Neural progenitor cell (in vitro differentiated cells): ENCODE data around the gene FBLN2. TPM values are rescaled to one million over a fixed set of nuclear protein-coding genes. Genes with fewer than 3 reads are reported as not detected.
A peak's percentile ranks its signal among the peaks of the same experiment; 100 is the strongest.

ENCODE experiments used
- DNase-seq: peaks from one replicate; pipeline ENCODE4 v3.0.0-alpha.2; 2016; ENCODE audit warnings: low spot score
- H2AFZ ChIP-seq: fragments of 200-600 bp; sonication (generic); replicated peaks from 2 replicates; pipeline ENCODE4 v1.6.1; 2016; ENCODE audit warnings: antibody characterized with exemption
- H3F3A ChIP-seq: fragments of 200-600 bp; sonication (generic); 2 replicates; pipeline ENCODE4 v1.6.1; 2016; ENCODE audit warnings: antibody characterized with exemption, low read depth
- H3K27ac ChIP-seq: fragments of 200-600 bp; sonication (generic); 2 replicates; pipeline ENCODE4 v1.5.1; 2016; ENCODE audit warnings: mild to moderate bottlenecking
- H3K27me3 ChIP-seq: fragments of 200-600 bp; sonication (generic); 2 replicates; pipeline ENCODE4 v1.6.1; 2016; ENCODE audit warnings: mild to moderate bottlenecking, moderate library complexity
- H3K36me3 ChIP-seq: fragments of 200-600 bp; sonication (generic); 2 replicates; pipeline ENCODE4 v1.5.1; 2016
- H3K4me1 ChIP-seq: fragments of 200-600 bp; sonication (generic); 2 replicates; pipeline ENCODE4 v1.6.1; 2016; ENCODE audit warnings: mixed run types
- H3K4me2 ChIP-seq: fragments of 200-600 bp; sonication (generic); 2 replicates; pipeline ENCODE4 v1.6.1; 2016
- H3K4me3 ChIP-seq: fragments of 200-600 bp; sonication (generic); 2 replicates; pipeline ENCODE4 v1.5.1; 2016
- H3K79me2 ChIP-seq: fragments of 200-600 bp; sonication (generic); 2 replicates; pipeline ENCODE4 v1.6.1; 2016; ENCODE audit warnings: low read depth
- H3K9ac ChIP-seq: fragments of 200-600 bp; sonication (generic); 2 replicates; pipeline ENCODE4 v1.6.1; 2016
- H3K9me3 ChIP-seq: fragments of 200-600 bp; sonication (generic); 2 replicates; pipeline ENCODE4 v1.5.1; 2016; ENCODE audit warnings: low read depth
- H4K20me1 ChIP-seq: fragments of 200-600 bp; sonication (generic); 2 replicates; pipeline ENCODE4 v1.6.1; 2016; ENCODE audit warnings: low read depth
- H3K27ac Mint-ChIP-seq: 3 replicates; pipeline ENCODE4 v1.8.0; 2021; ENCODE audit warnings: mixed read lengths
- H3K27me3 Mint-ChIP-seq: 2 replicates; pipeline ENCODE4 v1.8.0; 2022; ENCODE audit warnings: low read depth, mild to moderate bottlenecking, inconsistent platforms, moderate library complexity, mixed read lengths; ENCODE audit not compliant: insufficient read depth
- H3K36me3 Mint-ChIP-seq: 3 replicates; pipeline ENCODE4 v1.8.0; 2021; ENCODE audit warnings: mixed read lengths
- H3K4me1 Mint-ChIP-seq: 3 replicates; pipeline ENCODE4 v1.8.0; 2021; ENCODE audit warnings: mixed read lengths
- H3K4me3 Mint-ChIP-seq: 3 replicates; pipeline ENCODE4 v1.8.0; 2021; ENCODE audit warnings: mild to moderate bottlenecking, moderate library complexity, mixed read lengths
- H3K9me3 Mint-ChIP-seq: 3 replicates; pipeline ENCODE4 v1.8.0; 2020; ENCODE audit warnings: mixed read lengths
- EZH2 ChIP-seq: fragments of 200-600 bp; sonication (generic); IDR thresholded peaks from 2 replicates; pipeline ENCODE4 v1.6.1; 2017; ENCODE audit warnings: antibody characterized with exemption, mild to moderate bottlenecking, moderate library complexity
- EZH2phosphoT487 ChIP-seq: fragments of 200-600 bp; sonication (generic); IDR thresholded peaks from 2 replicates; pipeline ENCODE4 v1.6.1; 2017; ENCODE audit warnings: antibody characterized with exemption
- total RNA-seq: library from RNA; depleted of rRNA; stranded (reverse); fragments of >200 nt; gene quantifications from 2 replicates; pipeline ENCODE4 v1.2.3, GENCODE V29; 2015; ENCODE audit warnings: low replicate concordance
- TF ChIP-seq, protein P1 (sequence below): fragments of 200-600 bp; sonication (generic); IDR thresholded peaks from 2 replicates; pipeline ENCODE4 v1.5.1; 2017; ENCODE audit warnings: antibody characterized with exemption, mild to moderate bottlenecking

FBLN2 gene
- total RNA-seq, 1 donor from 2014 or later = 15.9 TPM

DNA sequence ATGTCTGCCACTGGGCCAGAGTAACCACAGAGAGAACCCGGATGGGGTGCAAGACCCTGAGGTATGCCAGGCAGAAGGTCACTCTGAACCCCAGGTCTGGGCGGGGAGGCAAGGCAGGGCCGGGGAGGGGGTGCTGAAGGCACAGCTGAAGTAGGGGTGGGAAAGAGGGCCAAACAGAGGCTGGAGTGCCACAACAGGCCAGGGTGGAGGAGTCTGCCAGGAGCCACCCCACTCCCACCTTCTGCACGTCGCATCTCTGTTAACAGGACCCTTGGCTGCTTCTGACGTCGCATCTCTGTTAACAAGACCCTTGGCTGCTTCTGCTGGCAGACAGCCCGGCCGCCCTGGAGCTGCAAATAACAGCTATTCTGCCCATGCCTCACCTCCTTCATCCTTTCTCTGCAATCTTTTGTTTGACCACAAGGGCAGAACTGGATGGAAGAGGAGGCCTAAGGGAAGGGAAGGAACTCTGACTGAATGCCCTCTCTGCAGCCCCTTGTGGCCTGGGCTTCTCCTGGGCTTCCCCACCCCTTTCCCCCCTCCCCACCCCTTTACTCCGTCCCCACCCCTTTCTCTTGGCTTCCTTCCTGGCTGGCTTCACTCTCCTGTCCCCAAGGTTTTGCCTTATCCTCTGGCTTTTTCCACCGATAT lies 20.6 kb upstream of the FBLN2 start:
- H2AFZ ChIP-seq = peak overlapping the region; percentile 52
- H3K9ac ChIP-seq = no peak overlapping the region
- Mint-ChIP-seq H3K27me3 (peaks cover 10% of the 10 kb centered on the region), H3K27ac (peak overlapping the region; percentile 82), H3K4me3 (no peak overlapping the region), H3K36me3 (no peaks in the 10 kb centered on the region), H3K4me1 (peaks cover 37% of the 10 kb centered on the region), H3K9me3 (no peaks in the 10 kb centered on the region)
- no peak overlapping the region for H3K4me3 ChIP-seq
- H3K4me1 ChIP-seq = peaks cover 29% of the 10 kb centered on the region
- H4K20me1 ChIP-seq = no peaks in the 10 kb centered on the region
- H3K79me2 ChIP-seq = no peaks in the 10 kb centered on the region
- no peak overlapping the region for H3K4me2 ChIP-seq
- no peak overlapping the region for H3K27ac ChIP-seq
- H3K9me3 ChIP-seq = no peaks in the 10 kb centered on the region
- TF ChIP-seq EZH2 = no peak
- TF ChIP-seq, protein P1, sequence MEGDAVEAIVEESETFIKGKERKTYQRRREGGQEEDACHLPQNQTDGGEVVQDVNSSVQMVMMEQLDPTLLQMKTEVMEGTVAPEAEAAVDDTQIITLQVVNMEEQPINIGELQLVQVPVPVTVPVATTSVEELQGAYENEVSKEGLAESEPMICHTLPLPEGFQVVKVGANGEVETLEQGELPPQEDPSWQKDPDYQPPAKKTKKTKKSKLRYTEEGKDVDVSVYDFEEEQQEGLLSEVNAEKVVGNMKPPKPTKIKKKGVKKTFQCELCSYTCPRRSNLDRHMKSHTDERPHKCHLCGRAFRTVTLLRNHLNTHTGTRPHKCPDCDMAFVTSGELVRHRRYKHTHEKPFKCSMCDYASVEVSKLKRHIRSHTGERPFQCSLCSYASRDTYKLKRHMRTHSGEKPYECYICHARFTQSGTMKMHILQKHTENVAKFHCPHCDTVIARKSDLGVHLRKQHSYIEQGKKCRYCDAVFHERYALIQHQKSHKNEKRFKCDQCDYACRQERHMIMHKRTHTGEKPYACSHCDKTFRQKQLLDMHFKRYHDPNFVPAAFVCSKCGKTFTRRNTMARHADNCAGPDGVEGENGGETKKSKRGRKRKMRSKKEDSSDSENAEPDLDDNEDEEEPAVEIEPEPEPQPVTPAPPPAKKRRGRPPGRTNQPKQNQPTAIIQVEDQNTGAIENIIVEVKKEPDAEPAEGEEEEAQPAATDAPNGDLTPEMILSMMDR = peak; percentile 54
- peak; percentile 83 for DNase-seq
- no peaks in the 10 kb centered on the region for H3K36me3 ChIP-seq
- peaks cover 5% of the 10 kb centered on the region for H3F3A ChIP-seq
- no peaks in the 10 kb centered on the region for H3K27me3 ChIP-seq

DNA sequence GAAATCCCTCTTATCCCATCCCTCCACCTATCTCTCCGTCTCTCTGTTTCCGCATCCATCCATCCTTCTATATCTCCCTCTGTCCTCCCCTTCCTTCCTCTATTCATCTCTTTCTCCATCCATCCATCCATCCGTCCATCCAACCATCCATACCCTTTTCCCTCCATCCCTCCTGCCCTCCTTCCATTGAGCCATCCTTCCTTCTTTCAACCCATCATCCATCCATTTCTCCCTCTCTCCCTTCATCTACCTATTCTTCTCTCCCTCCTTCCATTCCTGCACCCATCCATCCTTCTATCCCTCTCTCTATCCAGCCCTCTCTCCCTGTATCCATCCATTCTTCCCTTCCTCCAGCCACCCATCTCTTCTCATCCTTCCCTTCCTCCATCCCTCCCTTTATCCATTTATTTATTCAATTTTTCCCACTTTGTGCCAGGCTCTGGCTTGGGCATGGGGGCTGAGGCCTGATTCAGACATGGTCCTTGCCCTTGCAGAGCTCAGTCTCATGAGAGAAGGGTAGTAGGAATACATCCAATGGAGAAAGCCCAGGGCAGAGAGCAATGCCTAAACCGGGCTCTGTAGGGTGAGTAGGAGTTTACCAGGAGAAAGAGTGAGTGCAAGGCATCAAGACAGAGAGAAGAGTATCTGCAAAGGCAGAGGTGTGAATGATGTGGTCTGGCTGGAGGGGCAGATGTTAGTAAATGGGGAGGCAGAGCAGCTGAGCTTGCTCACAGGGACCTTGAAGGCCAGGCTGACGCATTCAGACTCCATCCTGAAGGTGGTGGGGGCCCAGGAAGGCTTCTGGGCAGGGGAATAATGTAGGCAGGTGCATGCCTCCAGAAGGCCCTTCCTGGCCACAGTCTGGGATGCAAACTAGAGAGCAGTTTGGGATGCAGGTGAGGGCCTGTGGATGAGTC lies 19.5 kb upstream of the FBLN2 start:
- Mint-ChIP-seq H3K4me1 (peaks cover 43% of the 10 kb centered on the region), H3K4me3 (no peak overlapping the region), H3K27me3 (peaks cover 14% of the 10 kb centered on the region), H3K27ac (no peak overlapping the region), H3K9me3 (no peaks in the 10 kb centered on the region), H3K36me3 (no peaks in the 10 kb centered on the region)
- no peak overlapping the region for H3K9ac ChIP-seq
- H3K4me2 ChIP-seq = no peak overlapping the region
- H4K20me1 ChIP-seq = no peaks in the 10 kb centered on the region
- H2AFZ ChIP-seq = peak overlapping the region; percentile 52
- DNase-seq = no peak
- no peaks in the 10 kb centered on the region for H3K9me3 ChIP-seq
- H3K79me2 ChIP-seq = no peaks in the 10 kb centered on the region
- peaks cover 29% of the 10 kb centered on the region for H3K4me1 ChIP-seq
- H3F3A ChIP-seq = peaks cover 5% of the 10 kb centered on the region
- no peak overlapping the region for H3K27ac ChIP-seq
- no peak overlapping the region for H3K4me3 ChIP-seq
- H3K36me3 ChIP-seq = no peaks in the 10 kb centered on the region
- TF ChIP-seq EZH2 = no peak
- TF ChIP-seq, protein P1 = no peak
- TF ChIP-seq EZH2phosphoT487 = no peak
- H3K27me3 ChIP-seq = no peaks in the 10 kb centered on the region

DNA sequence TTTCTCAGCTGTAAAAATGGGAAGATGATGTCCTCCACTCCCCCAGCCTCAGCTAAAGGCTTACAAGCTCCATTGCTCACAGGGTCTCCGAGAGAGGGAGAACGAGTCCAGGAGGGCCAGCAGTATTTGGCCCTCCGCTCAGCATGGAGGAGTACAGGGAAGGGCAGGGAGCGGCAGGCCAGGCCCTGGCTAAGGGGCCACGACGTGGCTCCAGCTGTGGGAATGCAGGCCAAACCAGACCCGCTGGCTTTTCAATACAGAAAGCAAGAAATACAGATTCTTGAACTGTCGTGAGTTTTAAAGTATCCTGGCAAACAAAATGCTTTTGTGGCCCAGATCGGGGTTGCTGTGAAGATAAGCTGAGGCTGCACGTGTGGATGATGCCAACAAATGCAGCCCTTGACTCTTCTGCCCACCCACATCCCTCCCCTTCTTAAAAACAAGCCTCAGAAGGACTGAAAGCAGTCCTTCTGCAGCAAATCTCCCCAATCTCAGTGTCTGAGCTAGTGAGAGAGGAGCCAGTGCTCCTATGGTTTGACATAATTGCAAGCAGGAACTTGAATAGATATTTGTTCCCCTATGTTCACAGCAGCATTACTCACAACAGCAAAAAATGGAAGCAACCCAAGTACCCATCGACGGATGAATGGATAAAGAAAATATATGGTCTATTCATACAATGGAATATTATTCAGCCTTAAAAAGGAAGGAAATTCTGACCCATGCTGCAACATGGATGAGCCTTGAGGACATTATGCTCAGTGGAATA lies 18.5 kb upstream of the FBLN2 start:
- H3K9me3 ChIP-seq = no peaks in the 10 kb centered on the region
- H3K27me3 ChIP-seq = no peaks in the 10 kb centered on the region
- no peak overlapping the region for H3K27ac ChIP-seq
- Mint-ChIP-seq H3K36me3 (no peaks in the 10 kb centered on the region), H3K4me1 (peaks cover 43% of the 10 kb centered on the region), H3K27me3 (peaks cover 14% of the 10 kb centered on the region), H3K4me3 (no peak overlapping the region), H3K9me3 (no peaks in the 10 kb centered on the region), H3K27ac (no peak overlapping the region)
- H3K9ac ChIP-seq = no peak overlapping the region
- H3K4me1 ChIP-seq = peaks cover 22% of the 10 kb centered on the region
- H3K79me2 ChIP-seq = no peaks in the 10 kb centered on the region
- H2AFZ ChIP-seq = no peak overlapping the region
- H3K4me3 ChIP-seq = no peak overlapping the region
- no peak for DNase-seq
- no peaks in the 10 kb centered on the region for H4K20me1 ChIP-seq
- TF ChIP-seq, protein P1 = no peak
- TF ChIP-seq EZH2phosphoT487 = no peak
- TF ChIP-seq EZH2 = no peak
- H3K4me2 ChIP-seq = no peak overlapping the region
- no peaks in the 10 kb centered on the region for H3K36me3 ChIP-seq
- H3F3A ChIP-seq = peaks cover 5% of the 10 kb centered on the region
